MM.1S (cell line): Measurements from ENCODE around the gene GRIK3.

Source experiments
- DNase-seq: peaks from one replicate; pipeline ENCODE4 v3.0.0-alpha.2; 2015
- H2AFZ ChIP-seq: fragments of 300-600 bp; sonication (generic); 2 replicates; pipeline ENCODE4 v1.6.0; 2016; ENCODE audit warnings: antibody characterized with exemption, low read length
- H3F3A ChIP-seq: fragments of 300-600 bp; sonication (generic); 2 replicates; pipeline ENCODE4 v1.6.1; 2016; ENCODE audit warnings: mild to moderate bottlenecking, antibody characterized with exemption, low read length, moderate library complexity, mixed read lengths; ENCODE audit not compliant: insufficient read depth
- H3K27ac ChIP-seq: fragments of 300-600 bp; sonication (generic); 2 replicates; pipeline ENCODE4 v1.5.1; 2016; ENCODE audit warnings: mild to moderate bottlenecking, low read length
- H3K27me3 ChIP-seq: fragments of 300-600 bp; sonication (generic); replicated peaks from 2 replicates; pipeline ENCODE4 v1.6.0; 2016; ENCODE audit warnings: low read length; ENCODE audit not compliant: insufficient read depth
- H3K36me3 ChIP-seq: fragments of 300-600 bp; sonication (generic); replicated peaks from 2 replicates; pipeline ENCODE4 v1.6.1; 2016; ENCODE audit warnings: mild to moderate bottlenecking, low read length, mixed read lengths; ENCODE audit not compliant: insufficient read depth
- H3K4me1 ChIP-seq: fragments of 300-600 bp; sonication (generic); 2 replicates; pipeline ENCODE4 v1.6.1; 2016; ENCODE audit warnings: low read length, mixed read lengths
- H3K4me2 ChIP-seq: fragments of 300-600 bp; sonication (generic); 2 replicates; pipeline ENCODE4 v1.6.0; 2016; ENCODE audit warnings: low read depth, low read length
- H3K4me3 ChIP-seq: fragments of 300-600 bp; sonication (generic); 2 replicates; pipeline ENCODE4 v1.5.1; 2016; ENCODE audit warnings: low read length, mixed read lengths
- H3K79me2 ChIP-seq: fragments of 300-600 bp; sonication (generic); 2 replicates; pipeline ENCODE4 v1.6.1; 2016; ENCODE audit warnings: mixed run types, low read length, mixed read lengths
- H3K9ac ChIP-seq: fragments of 300-600 bp; sonication (generic); 2 replicates; pipeline ENCODE4 v1.6.1; 2016; ENCODE audit warnings: low read length, mixed read lengths
- H3K9me2 ChIP-seq: fragments of 300-600 bp; sonication (generic); replicated peaks from 2 replicates; pipeline ENCODE4 v1.6.1; 2016; ENCODE audit warnings: mild to moderate bottlenecking, low read length, mixed read lengths; ENCODE audit not compliant: insufficient read depth
- H3K9me3 ChIP-seq: fragments of 300-600 bp; sonication (generic); replicated peaks from 2 replicates; pipeline ENCODE4 v1.6.1; 2016; ENCODE audit warnings: mild to moderate bottlenecking, low read length, mixed read lengths; ENCODE audit not compliant: insufficient read depth
- H4K20me1 ChIP-seq: fragments of 300-600 bp; sonication (generic); 2 replicates; pipeline ENCODE4 v1.6.1; 2016; ENCODE audit warnings: mild to moderate bottlenecking, low read length, moderate library complexity, mixed read lengths; ENCODE audit not compliant: insufficient read depth
- CTCF ChIP-seq: fragments of 300-600 bp; sonication (generic); IDR thresholded peaks from 2 replicates; pipeline ENCODE4 v1.5.1; 2016; ENCODE audit warnings: antibody characterized with exemption, low read length, mixed read lengths
- EZH2 ChIP-seq: fragments of 300-600 bp; sonication (generic); optimal IDR thresholded peaks from 2 replicates; pipeline ENCODE3; 2017; ENCODE audit warnings: low read depth, mild to moderate bottlenecking, antibody characterized with exemption, low read length, mixed read lengths
- EZH2phosphoT487 ChIP-seq: fragments of 300-600 bp; sonication (generic); IDR thresholded peaks from 2 replicates; pipeline ENCODE4 v1.6.1; 2018; ENCODE audit warnings: antibody characterized with exemption, low read length

The GRIK3 gene

DNA sequence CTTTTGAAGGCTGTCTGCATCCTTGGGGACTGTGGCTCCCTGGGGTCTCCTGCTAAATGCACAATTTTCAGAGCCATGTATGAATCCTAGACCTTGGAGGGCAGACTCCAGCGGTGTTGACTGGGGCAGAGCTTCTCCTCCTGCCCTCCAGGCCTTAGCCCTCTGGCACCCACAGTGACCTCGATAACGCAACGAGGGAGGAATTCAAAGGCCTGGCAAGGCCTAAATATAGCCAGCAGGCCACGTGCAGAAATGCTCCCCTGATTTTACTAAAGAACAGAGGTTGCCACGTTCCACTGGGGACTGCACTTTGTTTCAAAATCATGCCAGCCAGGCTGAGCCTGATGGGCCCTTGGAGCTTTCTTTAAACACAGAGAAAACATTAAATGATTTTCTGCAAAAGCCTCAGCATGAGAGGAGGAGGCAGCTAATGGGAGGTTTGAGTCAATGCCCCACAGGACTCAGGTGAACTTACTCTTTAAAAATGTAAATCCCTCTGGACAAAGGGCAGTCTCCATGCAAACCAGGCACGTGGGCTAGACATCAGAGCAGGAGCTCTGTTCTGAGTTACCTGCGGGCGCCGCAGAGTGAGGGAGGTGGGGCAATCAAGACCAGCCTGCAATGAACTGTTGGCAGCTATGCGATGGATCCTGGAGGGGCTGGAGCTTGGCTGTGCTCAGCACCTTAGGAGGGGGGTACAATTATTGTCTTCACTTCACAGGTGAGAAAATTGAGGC, 28.0 kb downstream of the GRIK3 start:
- no peaks in the 10 kb centered on the region for H3K36me3 ChIP-seq
- DNase-seq: no peak
- H3K9me2 ChIP-seq: no peaks in the 10 kb centered on the region
- TF ChIP-seq EZH2phosphoT487 (no peak), EZH2 (no peak), CTCF (no peak)
- H3K9me3 ChIP-seq: no peaks in the 10 kb centered on the region
- no peak overlapping the region for H3K4me3 ChIP-seq
- H3F3A ChIP-seq: no peaks in the 10 kb centered on the region
- H3K4me1 ChIP-seq: no peaks in the 10 kb centered on the region
- H3K27ac ChIP-seq: no peak overlapping the region
- H3K27me3 ChIP-seq: peaks cover 89% of the 10 kb centered on the region
- no peaks in the 10 kb centered on the region for H3K79me2 ChIP-seq
- H4K20me1 ChIP-seq: no peaks in the 10 kb centered on the region
- no peak overlapping the region for H2AFZ ChIP-seq
- H3K4me2 ChIP-seq: no peak overlapping the region
- H3K9ac ChIP-seq: no peak overlapping the region

DNA sequence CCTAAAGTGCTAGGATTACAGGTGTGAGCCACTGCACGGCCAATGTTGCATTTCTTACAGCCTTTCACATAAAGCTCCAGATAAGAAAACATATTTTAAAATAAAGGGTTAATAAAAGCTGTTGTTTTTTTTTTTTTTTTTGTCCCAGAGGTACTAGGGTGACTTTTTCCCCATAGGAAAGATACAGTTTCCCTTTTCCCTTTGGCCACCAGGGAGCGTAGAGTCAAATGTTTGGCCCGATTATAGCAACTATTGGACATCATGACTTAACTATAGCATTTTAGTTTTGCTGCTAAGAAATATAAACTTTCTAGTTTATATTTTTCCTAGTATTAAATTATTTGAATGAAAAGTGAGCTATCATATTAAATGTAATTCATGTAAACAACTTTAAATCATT, 31.4 kb downstream of the GRIK3 start:
- Histone ChIP-seq H3F3A (no peaks in the 10 kb centered on the region), H3K9me3 (no peaks in the 10 kb centered on the region), H3K4me1 (no peaks in the 10 kb centered on the region), H3K4me2 (no peak overlapping the region), H3K27ac (no peak overlapping the region), H3K79me2 (no peaks in the 10 kb centered on the region), H3K4me3 (no peak overlapping the region), H3K36me3 (no peaks in the 10 kb centered on the region), H3K27me3 (peaks cover 95% of the 10 kb centered on the region), H3K9me2 (no peaks in the 10 kb centered on the region), H4K20me1 (no peaks in the 10 kb centered on the region), H2AFZ (no peak overlapping the region), H3K9ac (no peak overlapping the region)
- DNase-seq: no peak
- TF ChIP-seq EZH2 (no peak), EZH2phosphoT487 (no peak), CTCF (no peak)

DNA sequence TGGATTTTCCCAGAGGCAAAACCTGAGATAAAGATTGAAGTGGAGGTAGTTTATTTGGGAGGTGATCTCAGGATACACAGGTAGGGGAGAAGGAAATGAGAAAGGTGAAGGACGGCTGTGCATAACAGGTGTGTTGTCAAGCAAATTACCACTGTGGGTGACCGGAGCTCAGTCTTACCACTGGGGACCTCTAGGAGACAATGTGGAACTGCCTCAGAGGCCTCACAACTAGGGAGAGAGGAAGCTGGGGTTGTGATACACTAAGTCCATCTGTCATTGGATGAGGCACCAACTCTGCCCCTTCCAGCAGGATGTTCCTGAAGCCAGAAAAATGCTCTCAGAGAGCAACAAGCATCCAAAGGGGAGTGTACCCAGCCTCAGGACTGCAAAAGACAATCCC, 32.6 kb downstream of the GRIK3 start:
- no peak overlapping the region for H3K27ac ChIP-seq
- no peak overlapping the region for H3K4me2 ChIP-seq

More for the DNA sequence above, 32.6 kb downstream of the GRIK3 start:
- Histone ChIP-seq H3K9ac (no peak overlapping the region), H3K36me3 (no peaks in the 10 kb centered on the region), H3K9me3 (no peaks in the 10 kb centered on the region), H4K20me1 (no peaks in the 10 kb centered on the region), H3K79me2 (no peaks in the 10 kb centered on the region), H3K9me2 (no peaks in the 10 kb centered on the region), H2AFZ (no peak overlapping the region), H3K27me3 (peaks cover 92% of the 10 kb centered on the region), H3F3A (no peaks in the 10 kb centered on the region), H3K4me3 (no peak overlapping the region), H3K4me1 (no peaks in the 10 kb centered on the region)
- DNase-seq: no peak
- TF ChIP-seq CTCF (no peak), EZH2phosphoT487 (no peak), EZH2 (no peak)
